ENCODE measurements around the gene FBXO42.

DNA sequence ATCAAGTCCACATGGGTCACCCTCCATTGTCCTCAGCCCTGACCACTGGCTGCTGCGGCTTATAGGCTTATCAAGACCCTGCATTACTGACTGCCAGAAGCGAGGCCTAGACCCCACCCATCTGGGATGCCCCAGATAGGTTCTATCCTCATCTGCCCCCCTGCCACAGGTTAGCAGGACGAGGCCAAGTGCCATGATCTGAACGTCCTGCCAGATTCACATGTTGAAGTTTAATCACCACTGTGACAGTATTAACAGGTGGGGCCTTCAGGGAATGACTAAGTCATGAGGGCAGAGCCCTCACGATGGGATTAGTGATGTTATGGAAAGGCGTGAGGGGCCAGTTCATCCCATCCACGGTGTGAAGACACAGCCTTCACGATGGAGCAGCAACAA is 109.1 kb downstream of the FBXO42 start:
- TF ChIP-seq, protein P1, sequence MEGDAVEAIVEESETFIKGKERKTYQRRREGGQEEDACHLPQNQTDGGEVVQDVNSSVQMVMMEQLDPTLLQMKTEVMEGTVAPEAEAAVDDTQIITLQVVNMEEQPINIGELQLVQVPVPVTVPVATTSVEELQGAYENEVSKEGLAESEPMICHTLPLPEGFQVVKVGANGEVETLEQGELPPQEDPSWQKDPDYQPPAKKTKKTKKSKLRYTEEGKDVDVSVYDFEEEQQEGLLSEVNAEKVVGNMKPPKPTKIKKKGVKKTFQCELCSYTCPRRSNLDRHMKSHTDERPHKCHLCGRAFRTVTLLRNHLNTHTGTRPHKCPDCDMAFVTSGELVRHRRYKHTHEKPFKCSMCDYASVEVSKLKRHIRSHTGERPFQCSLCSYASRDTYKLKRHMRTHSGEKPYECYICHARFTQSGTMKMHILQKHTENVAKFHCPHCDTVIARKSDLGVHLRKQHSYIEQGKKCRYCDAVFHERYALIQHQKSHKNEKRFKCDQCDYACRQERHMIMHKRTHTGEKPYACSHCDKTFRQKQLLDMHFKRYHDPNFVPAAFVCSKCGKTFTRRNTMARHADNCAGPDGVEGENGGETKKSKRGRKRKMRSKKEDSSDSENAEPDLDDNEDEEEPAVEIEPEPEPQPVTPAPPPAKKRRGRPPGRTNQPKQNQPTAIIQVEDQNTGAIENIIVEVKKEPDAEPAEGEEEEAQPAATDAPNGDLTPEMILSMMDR (conservative IDR thresholded peaks at IDR 0.05; ENCODE audit: low read depth in 2 of 2), result no peak
- TF ChIP-seq, protein P2, sequence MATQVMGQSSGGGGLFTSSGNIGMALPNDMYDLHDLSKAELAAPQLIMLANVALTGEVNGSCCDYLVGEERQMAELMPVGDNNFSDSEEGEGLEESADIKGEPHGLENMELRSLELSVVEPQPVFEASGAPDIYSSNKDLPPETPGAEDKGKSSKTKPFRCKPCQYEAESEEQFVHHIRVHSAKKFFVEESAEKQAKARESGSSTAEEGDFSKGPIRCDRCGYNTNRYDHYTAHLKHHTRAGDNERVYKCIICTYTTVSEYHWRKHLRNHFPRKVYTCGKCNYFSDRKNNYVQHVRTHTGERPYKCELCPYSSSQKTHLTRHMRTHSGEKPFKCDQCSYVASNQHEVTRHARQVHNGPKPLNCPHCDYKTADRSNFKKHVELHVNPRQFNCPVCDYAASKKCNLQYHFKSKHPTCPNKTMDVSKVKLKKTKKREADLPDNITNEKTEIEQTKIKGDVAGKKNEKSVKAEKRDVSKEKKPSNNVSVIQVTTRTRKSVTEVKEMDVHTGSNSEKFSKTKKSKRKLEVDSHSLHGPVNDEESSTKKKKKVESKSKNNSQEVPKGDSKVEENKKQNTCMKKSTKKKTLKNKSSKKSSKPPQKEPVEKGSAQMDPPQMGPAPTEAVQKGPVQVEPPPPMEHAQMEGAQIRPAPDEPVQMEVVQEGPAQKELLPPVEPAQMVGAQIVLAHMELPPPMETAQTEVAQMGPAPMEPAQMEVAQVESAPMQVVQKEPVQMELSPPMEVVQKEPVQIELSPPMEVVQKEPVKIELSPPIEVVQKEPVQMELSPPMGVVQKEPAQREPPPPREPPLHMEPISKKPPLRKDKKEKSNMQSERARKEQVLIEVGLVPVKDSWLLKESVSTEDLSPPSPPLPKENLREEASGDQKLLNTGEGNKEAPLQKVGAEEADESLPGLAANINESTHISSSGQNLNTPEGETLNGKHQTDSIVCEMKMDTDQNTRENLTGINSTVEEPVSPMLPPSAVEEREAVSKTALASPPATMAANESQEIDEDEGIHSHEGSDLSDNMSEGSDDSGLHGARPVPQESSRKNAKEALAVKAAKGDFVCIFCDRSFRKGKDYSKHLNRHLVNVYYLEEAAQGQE (IDR thresholded peaks at IDR 0.05; ENCODE audit: unreplicated experiment), result no peak
- TF ChIP-seq EZH2 (IDR thresholded peaks at IDR 0.05; ENCODE audit: low read depth, unreplicated experiment) (no peak), NANOG (IDR thresholded peaks at IDR 0.05; ENCODE audit: borderline replicate concordance) (no peak), POLR2AphosphoS5 (IDR thresholded peaks at IDR 0.05; ENCODE audit: low read depth) (no peak), CREB1 (CRISPR knock-in tag; IDR thresholded peaks at IDR 0.05; ENCODE audit: low read depth) (no peak), EZH2phosphoT487 (IDR thresholded peaks at IDR 0.05; ENCODE audit: unreplicated experiment) (no peak), ZNF331 (CRISPR knock-in tag; IDR thresholded peaks at IDR 0.05; ENCODE audit: low read depth) (no peak), JUNB (IDR thresholded peaks at IDR 0.05; ENCODE audit: unreplicated experiment) (no peak), STAT1 (IDR thresholded peaks at IDR 0.05; ENCODE audit: unreplicated experiment) (no peak), ZNF114 (CRISPR knock-in tag; IDR thresholded peaks at IDR 0.05) (no peak)
- TF ChIP-seq, protein P3, sequence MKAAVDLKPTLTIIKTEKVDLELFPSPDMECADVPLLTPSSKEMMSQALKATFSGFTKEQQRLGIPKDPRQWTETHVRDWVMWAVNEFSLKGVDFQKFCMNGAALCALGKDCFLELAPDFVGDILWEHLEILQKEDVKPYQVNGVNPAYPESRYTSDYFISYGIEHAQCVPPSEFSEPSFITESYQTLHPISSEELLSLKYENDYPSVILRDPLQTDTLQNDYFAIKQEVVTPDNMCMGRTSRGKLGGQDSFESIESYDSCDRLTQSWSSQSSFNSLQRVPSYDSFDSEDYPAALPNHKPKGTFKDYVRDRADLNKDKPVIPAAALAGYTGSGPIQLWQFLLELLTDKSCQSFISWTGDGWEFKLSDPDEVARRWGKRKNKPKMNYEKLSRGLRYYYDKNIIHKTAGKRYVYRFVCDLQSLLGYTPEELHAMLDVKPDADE (IDR thresholded peaks at IDR 0.05), result no peak
